ENCODE results near the gene FAM216B.

FAM216B gene

DNA sequence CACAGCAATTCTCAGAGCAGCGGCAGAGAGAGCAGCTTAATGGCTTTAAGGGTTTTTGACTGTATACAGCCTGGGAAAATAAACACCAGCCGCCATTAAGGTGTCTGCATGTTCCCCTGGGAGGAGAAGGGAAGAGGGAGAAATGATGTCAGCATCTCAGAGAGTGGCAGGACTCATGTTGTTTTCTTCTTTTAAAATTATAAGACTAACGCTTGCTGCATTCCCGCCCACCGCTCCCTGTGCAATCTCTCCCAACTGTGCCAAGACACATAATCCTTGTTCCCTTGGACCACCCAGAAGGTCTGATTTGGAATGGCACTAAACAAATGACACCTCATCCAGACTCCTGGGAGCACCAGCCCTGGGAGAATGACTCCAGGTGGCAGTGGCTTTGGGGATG, 27.7 kb upstream of the FAM216B start:
- TF ChIP-seq, protein P1, sequence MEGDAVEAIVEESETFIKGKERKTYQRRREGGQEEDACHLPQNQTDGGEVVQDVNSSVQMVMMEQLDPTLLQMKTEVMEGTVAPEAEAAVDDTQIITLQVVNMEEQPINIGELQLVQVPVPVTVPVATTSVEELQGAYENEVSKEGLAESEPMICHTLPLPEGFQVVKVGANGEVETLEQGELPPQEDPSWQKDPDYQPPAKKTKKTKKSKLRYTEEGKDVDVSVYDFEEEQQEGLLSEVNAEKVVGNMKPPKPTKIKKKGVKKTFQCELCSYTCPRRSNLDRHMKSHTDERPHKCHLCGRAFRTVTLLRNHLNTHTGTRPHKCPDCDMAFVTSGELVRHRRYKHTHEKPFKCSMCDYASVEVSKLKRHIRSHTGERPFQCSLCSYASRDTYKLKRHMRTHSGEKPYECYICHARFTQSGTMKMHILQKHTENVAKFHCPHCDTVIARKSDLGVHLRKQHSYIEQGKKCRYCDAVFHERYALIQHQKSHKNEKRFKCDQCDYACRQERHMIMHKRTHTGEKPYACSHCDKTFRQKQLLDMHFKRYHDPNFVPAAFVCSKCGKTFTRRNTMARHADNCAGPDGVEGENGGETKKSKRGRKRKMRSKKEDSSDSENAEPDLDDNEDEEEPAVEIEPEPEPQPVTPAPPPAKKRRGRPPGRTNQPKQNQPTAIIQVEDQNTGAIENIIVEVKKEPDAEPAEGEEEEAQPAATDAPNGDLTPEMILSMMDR (IDR thresholded peaks at IDR 0.05; ENCODE audit: insufficient read depth, low read length, missing control alignments): no peak
- CTCF ChIA-PET: no interaction called here
- DNase-seq (ENCODE audit: low read depth, low spot score): no peak
- no peak overlapping the region for H3K4me3 ChIP-seq (ENCODE audit: low read depth, low read length)
- POLR2A ChIA-PET: no interaction called here

GRCh38 chr13:42754801-42755510, 26.4 kb upstream of the FAM216B start:
- no peak for DNase-seq (ENCODE audit: low read depth, low spot score)
- POLR2A ChIA-PET: no interaction called here
- CTCF ChIA-PET: no interaction called here
- TF ChIP-seq, protein P1 (IDR thresholded peaks at IDR 0.05; ENCODE audit: insufficient read depth, low read length, missing control alignments): no peak
- H3K4me3 ChIP-seq (ENCODE audit: low read depth, low read length): no peak overlapping the region

DNA sequence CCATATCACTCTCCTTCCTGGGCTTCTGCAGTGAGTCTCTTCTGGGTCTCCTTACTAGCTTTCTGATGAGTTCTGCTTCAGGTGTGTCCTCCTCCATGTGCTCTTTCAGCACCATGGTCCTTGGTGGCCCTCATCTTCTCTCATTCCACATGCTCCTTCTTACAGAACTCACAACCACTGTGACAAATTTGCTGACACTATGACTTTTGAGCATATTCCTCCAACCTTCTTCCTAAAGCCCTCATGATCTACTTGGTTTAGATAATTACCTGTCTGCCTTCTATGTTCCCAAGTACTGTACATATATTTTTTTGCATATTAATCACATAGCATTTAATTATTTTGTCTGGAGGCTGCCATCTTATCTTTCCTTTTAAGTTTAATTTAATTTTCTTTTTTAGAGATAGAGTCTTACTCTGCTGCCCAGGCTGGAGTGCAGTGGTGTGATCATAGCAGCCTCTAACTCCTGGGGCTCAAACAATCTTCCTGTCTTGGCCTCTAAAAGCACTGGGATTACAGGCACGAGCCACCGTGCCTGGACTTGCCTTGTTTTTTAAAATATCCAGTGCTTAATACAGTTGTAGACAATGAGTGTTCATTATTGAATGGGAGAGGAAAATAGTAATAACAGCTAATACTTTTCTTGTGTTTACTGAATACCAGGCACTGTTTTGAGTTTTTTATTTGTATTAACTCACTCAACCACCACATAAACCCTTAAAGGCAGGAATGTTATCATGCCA, 23.5 kb upstream of the FAM216B start:
- TF ChIP-seq, protein P1 (IDR thresholded peaks at IDR 0.05; ENCODE audit: insufficient read depth, low read length, missing control alignments): no peak
- H3K4me3 ChIP-seq (ENCODE audit: low read depth, low read length): no peak overlapping the region
- POLR2A ChIA-PET: no interaction called here
- CTCF ChIA-PET: no interaction called here
- no peak for DNase-seq (ENCODE audit: low read depth, low spot score)

GRCh38 chr13:42758515-42758914, 22.9 kb upstream of the FAM216B start:
- no peak for DNase-seq (ENCODE audit: low read depth, low spot score)
- TF ChIP-seq, protein P1 (IDR thresholded peaks at IDR 0.05; ENCODE audit: insufficient read depth, low read length, missing control alignments): no peak
- no peak overlapping the region for H3K4me3 ChIP-seq (ENCODE audit: low read depth, low read length)
- ChIA-PET CTCF (no interaction called here), POLR2A (no interaction called here)

GRCh38 chr13:42760951-42761350, 20.4 kb upstream of the FAM216B start:
- TF ChIP-seq, protein P1 (IDR thresholded peaks at IDR 0.05; ENCODE audit: insufficient read depth, low read length, missing control alignments): no peak
- ChIA-PET CTCF (no interaction called here), POLR2A (no interaction called here)
- no peak for DNase-seq (ENCODE audit: low read depth, low spot score)
- H3K4me3 ChIP-seq (ENCODE audit: low read depth, low read length): no peak overlapping the region

GRCh38 chr13:42762251-42762650, 19.1 kb upstream of the FAM216B start:
- TF ChIP-seq, protein P1 (IDR thresholded peaks at IDR 0.05; ENCODE audit: insufficient read depth, low read length, missing control alignments): no peak
- no peak overlapping the region for H3K4me3 ChIP-seq (ENCODE audit: low read depth, low read length)
- ChIA-PET POLR2A (interaction anchor here (1.6 kb wide), 1 partner anchor 15 kb away, joined by 3 read pairs; no protein-coding TSS in a partner anchor), CTCF (interaction anchor here (1.5 kb wide), 1 partner anchor 17 kb away, joined by 3 read pairs; no protein-coding TSS in a partner anchor)
- no peak for DNase-seq (ENCODE audit: low read depth, low spot score)
